ENCODE measurements around the gene UQCRC1. TPM values are rescaled to one million over a fixed set of nuclear protein-coding genes. Genes with fewer than 3 reads are reported as not detected.

The UQCRC1 gene
- total and polyA plus RNA-seq, 2 experiments from 2014 or later: 620 to 870 TPM

GRCh38 chr3:48569400-48569799 lies 40.0 kb downstream of the UQCRC1 start:
- Histone ChIP-seq H3K36me3 (peaks cover 6% of the 10 kb centered on the region), H3K4me3 (no peak overlapping the region), H3K9me3 (ENCODE audit: low read depth) (no peaks in the 10 kb centered on the region), H3K4me1 (ENCODE audit: low read depth) (no peaks in the 10 kb centered on the region), H3K27me3 (no peaks in the 10 kb centered on the region), H3K27ac (no peak overlapping the region)
- no peak for DNase-seq (ENCODE audit: low read depth in 1 of 2, low spot score in 1 of 2)
- TF ChIP-seq CTCF (IDR thresholded peaks at IDR 0.05; ENCODE audit: low read depth, low read length): no peak

- Histone ChIP-seq H3K9me3 (ENCODE audit: low read depth) (no peaks in the 10 kb centered on the region), H3K4me3 (no peak overlapping the region), H3K36me3 (peaks cover 6% of the 10 kb centered on the region), H3K27me3 (no peaks in the 10 kb centered on the region), H3K27ac (no peak overlapping the region), H3K4me1 (ENCODE audit: low read depth) (no peaks in the 10 kb centered on the region)
- TF ChIP-seq CTCF (IDR thresholded peaks at IDR 0.05; ENCODE audit: low read depth, low read length): no peak
- no peak for DNase-seq (ENCODE audit: low read depth in 1 of 2, low spot score in 1 of 2)
Measured at GRCh38 chr3:48568476-48568875, 41.0 kb downstream of the UQCRC1 start.

GRCh38 chr3:48567500-48567899 lies 41.9 kb downstream of the UQCRC1 start:
- no peaks in the 10 kb centered on the region for H3K4me1 ChIP-seq (ENCODE audit: low read depth)
- H3K27me3 ChIP-seq: no peaks in the 10 kb centered on the region
- no peak for TF ChIP-seq CTCF (IDR thresholded peaks at IDR 0.05; ENCODE audit: low read depth, low read length)
- no peaks in the 10 kb centered on the region for H3K9me3 ChIP-seq (ENCODE audit: low read depth)
- H3K27ac ChIP-seq: no peak overlapping the region
- peaks cover 6% of the 10 kb centered on the region for H3K36me3 ChIP-seq
- DNase-seq (ENCODE audit: low read depth in 1 of 2, low spot score in 1 of 2): no peak
- H3K4me3 ChIP-seq: no peak overlapping the region

GRCh38 chr3:48567090-48567489 lies 42.4 kb downstream of the UQCRC1 start:
- H3K4me1 ChIP-seq (ENCODE audit: low read depth): no peaks in the 10 kb centered on the region
- no peaks in the 10 kb centered on the region for H3K9me3 ChIP-seq (ENCODE audit: low read depth)
- no peaks in the 10 kb centered on the region for H3K27me3 ChIP-seq
- no peak overlapping the region for H3K4me3 ChIP-seq
- no peak for DNase-seq (ENCODE audit: low read depth in 1 of 2, low spot score in 1 of 2)
- no peak overlapping the region for H3K27ac ChIP-seq
- TF ChIP-seq CTCF (IDR thresholded peaks at IDR 0.05; ENCODE audit: low read depth, low read length): no peak
- H3K36me3 ChIP-seq: peaks cover 6% of the 10 kb centered on the region

- no peak overlapping the region for H3K27ac ChIP-seq
- peaks cover 5% of the 10 kb centered on the region for H3K4me1 ChIP-seq (ENCODE audit: low read depth)
- no peak overlapping the region for H3K4me3 ChIP-seq
- H3K9me3 ChIP-seq (ENCODE audit: low read depth): no peaks in the 10 kb centered on the region
- H3K36me3 ChIP-seq: peaks cover 6% of the 10 kb centered on the region
- no peak for TF ChIP-seq CTCF (IDR thresholded peaks at IDR 0.05; ENCODE audit: low read depth, low read length)
- no peaks in the 10 kb centered on the region for H3K27me3 ChIP-seq
- no peak for DNase-seq (ENCODE audit: low read depth in 1 of 2, low spot score in 1 of 2)
Measured at GRCh38 chr3:48566401-48566760, 43.1 kb downstream of the UQCRC1 start.
